ENCODE measurements around the gene EFNA5. TPM values are rescaled to one million over a fixed set of nuclear protein-coding genes. Genes with fewer than 3 reads are reported as not detected.
"Not testable (repeated sequence)": the region's sequence is repeated elsewhere in the genome, so short reads cannot be mapped to it uniquely, and the experiment has no call there.

EFNA5 gene
- polyA plus RNA-seq, 4 donors, result 0.54 to 3.5 (median 1.7) TPM; not detected in 1

- DNase-seq (no peak), FAIRE-seq (no peak)
- Histone ChIP-seq H3K27me3 (ENCODE audit: control insufficient read depth in 3 of 3, insufficient read depth in 3 of 3, low read length in 3 of 3) (no peaks in the 10 kb centered on the region), H3K36me3 (ENCODE audit: control insufficient read depth in 3 of 3, insufficient read depth in 2 of 3, low read depth in 1 of 3, low read length in 3 of 3) (no peaks in the 10 kb centered on the region), H3K9me3 (ENCODE audit: control insufficient read depth in 2 of 2, insufficient read depth in 1 of 2, low read depth in 1 of 2, low read length in 1 of 2) (no peaks in the 10 kb centered on the region), H3K4me3 (ENCODE audit: low read depth in 1 of 3, low read length in 3 of 3) (no peak overlapping the region), H3K4me1 (ENCODE audit: control insufficient read depth in 3 of 3, insufficient read depth in 2 of 3, low read depth in 1 of 3, low read length in 2 of 3) (no peaks in the 10 kb centered on the region), H3K27ac (ENCODE audit: low read depth in 1 of 3, low read length in 2 of 3) (no peak overlapping the region)
Measured at GRCh38 chr5:107500347-107500746, 170.4 kb downstream of the EFNA5 start.

GRCh38 chr5:107499776-107500175, 171.0 kb downstream of the EFNA5 start:
- Histone ChIP-seq H3K4me1 (ENCODE audit: control insufficient read depth in 3 of 3, insufficient read depth in 2 of 3, low read depth in 1 of 3, low read length in 2 of 3) (no peaks in the 10 kb centered on the region), H3K27me3 (ENCODE audit: control insufficient read depth in 3 of 3, insufficient read depth in 3 of 3, low read length in 3 of 3) (no peaks in the 10 kb centered on the region), H3K27ac (ENCODE audit: low read depth in 1 of 3, low read length in 2 of 3) (no peak overlapping the region), H3K9me3 (ENCODE audit: control insufficient read depth in 2 of 2, insufficient read depth in 1 of 2, low read depth in 1 of 2, low read length in 1 of 2) (no peaks in the 10 kb centered on the region), H3K4me3 (ENCODE audit: low read depth in 1 of 3, low read length in 3 of 3) (no peak overlapping the region), H3K36me3 (ENCODE audit: control insufficient read depth in 3 of 3, insufficient read depth in 2 of 3, low read depth in 1 of 3, low read length in 3 of 3) (no peaks in the 10 kb centered on the region)
- DNase-seq (no peak), FAIRE-seq (no peak)
- WGBS, 3 donors, result 65 to 77% (median 76%) methylated on average over 1 of the region's 1 CpG

- DNase-seq (no peak), FAIRE-seq (no peak)
- no peak overlapping the region for H3K27ac ChIP-seq (ENCODE audit: low read depth in 1 of 3, low read length in 2 of 3)
- WGBS, 3 donors, result 71 to 91% (median 78%) methylated on average over 1 of the region's 1 CpG
- no peaks in the 10 kb centered on the region for H3K27me3 ChIP-seq (ENCODE audit: control insufficient read depth in 3 of 3, insufficient read depth in 3 of 3, low read length in 3 of 3)
- no peaks in the 10 kb centered on the region for H3K36me3 ChIP-seq (ENCODE audit: control insufficient read depth in 3 of 3, insufficient read depth in 2 of 3, low read depth in 1 of 3, low read length in 3 of 3)
- no peak overlapping the region for H3K4me3 ChIP-seq (ENCODE audit: low read depth in 1 of 3, low read length in 3 of 3)
- no peaks in the 10 kb centered on the region for H3K9me3 ChIP-seq (ENCODE audit: control insufficient read depth in 2 of 2, insufficient read depth in 1 of 2, low read depth in 1 of 2, low read length in 1 of 2)
- no peaks in the 10 kb centered on the region for H3K4me1 ChIP-seq (ENCODE audit: control insufficient read depth in 3 of 3, insufficient read depth in 2 of 3, low read depth in 1 of 3, low read length in 2 of 3)
Measured at GRCh38 chr5:107499237-107499636, 171.5 kb downstream of the EFNA5 start.

GRCh38 chr5:107496466-107496865, 174.3 kb downstream of the EFNA5 start:
- Histone ChIP-seq H3K27ac (ENCODE audit: low read depth in 1 of 3, low read length in 2 of 3) (no peak overlapping the region), H3K9me3 (ENCODE audit: control insufficient read depth in 2 of 2, insufficient read depth in 1 of 2, low read depth in 1 of 2, low read length in 1 of 2) (no peaks in the 10 kb centered on the region), H3K4me1 (ENCODE audit: control insufficient read depth in 3 of 3, insufficient read depth in 2 of 3, low read depth in 1 of 3, low read length in 2 of 3) (no peaks in the 10 kb centered on the region), H3K36me3 (ENCODE audit: control insufficient read depth in 3 of 3, insufficient read depth in 2 of 3, low read depth in 1 of 3, low read length in 3 of 3) (no peaks in the 10 kb centered on the region), H3K4me3 (ENCODE audit: low read depth in 1 of 3, low read length in 3 of 3) (no peak overlapping the region), H3K27me3 (ENCODE audit: control insufficient read depth in 3 of 3, insufficient read depth in 3 of 3, low read length in 3 of 3) (no peaks in the 10 kb centered on the region)
- WGBS, 3 donors, result 83 to 88% (median 84%) methylated on average over 3 of the region's 3 CpGs
- no peak for DNase-seq
- no peak for FAIRE-seq

GRCh38 chr5:107494129-107494528, 176.6 kb downstream of the EFNA5 start:
- FAIRE-seq; H3K36me3 ChIP-seq (ENCODE audit: control insufficient read depth in 3 of 3, insufficient read depth in 2 of 3, low read depth in 1 of 3, low read length in 3 of 3); H3K27me3 ChIP-seq (ENCODE audit: control insufficient read depth in 3 of 3, insufficient read depth in 3 of 3, low read length in 3 of 3); H3K4me1 ChIP-seq (ENCODE audit: control insufficient read depth in 3 of 3, insufficient read depth in 2 of 3, low read depth in 1 of 3, low read length in 2 of 3); H3K4me3 ChIP-seq (ENCODE audit: low read depth in 1 of 3, low read length in 3 of 3); DNase-seq; H3K27ac ChIP-seq (ENCODE audit: low read depth in 1 of 3, low read length in 2 of 3); H3K9me3 ChIP-seq (ENCODE audit: control insufficient read depth in 2 of 2, insufficient read depth in 1 of 2, low read depth in 1 of 2, low read length in 1 of 2): not testable (repeated sequence)
- WGBS, 3 donors, result 89 to 97% (median 94%) methylated on average over 15 to 25 of the region's 25 CpGs

- Histone ChIP-seq H3K27ac (ENCODE audit: low read depth in 1 of 3, low read length in 2 of 3) (no peak overlapping the region), H3K4me3 (ENCODE audit: low read depth in 1 of 3, low read length in 3 of 3) (no peak overlapping the region), H3K4me1 (ENCODE audit: control insufficient read depth in 3 of 3, insufficient read depth in 2 of 3, low read depth in 1 of 3, low read length in 2 of 3) (no peaks in the 10 kb centered on the region), H3K36me3 (ENCODE audit: control insufficient read depth in 3 of 3, insufficient read depth in 2 of 3, low read depth in 1 of 3, low read length in 3 of 3) (no peaks in the 10 kb centered on the region), H3K27me3 (ENCODE audit: control insufficient read depth in 3 of 3, insufficient read depth in 3 of 3, low read length in 3 of 3) (no peaks in the 10 kb centered on the region), H3K9me3 (ENCODE audit: control insufficient read depth in 2 of 2, insufficient read depth in 1 of 2, low read depth in 1 of 2, low read length in 1 of 2) (no peaks in the 10 kb centered on the region)
- WGBS, 3 donors, result 59 to 70% (median 65%) methylated on average over 2 of the region's 2 CpGs
- FAIRE-seq (no peak), DNase-seq (no peak)
Measured at GRCh38 chr5:107487056-107487542, 183.6 kb downstream of the EFNA5 start.

GRCh38 chr5:107486489-107486888, 184.2 kb downstream of the EFNA5 start:
- H3K27ac ChIP-seq (ENCODE audit: low read depth in 1 of 3, low read length in 2 of 3), result no peak overlapping the region
- H3K36me3 ChIP-seq (ENCODE audit: control insufficient read depth in 3 of 3, insufficient read depth in 2 of 3, low read depth in 1 of 3, low read length in 3 of 3), result no peaks in the 10 kb centered on the region
- H3K4me3 ChIP-seq (ENCODE audit: low read depth in 1 of 3, low read length in 3 of 3), result no peak overlapping the region
- H3K9me3 ChIP-seq (ENCODE audit: control insufficient read depth in 2 of 2, insufficient read depth in 1 of 2, low read depth in 1 of 2, low read length in 1 of 2), result no peaks in the 10 kb centered on the region
- peak in 1 of 2 donors; percentile 41 for DNase-seq
- H3K4me1 ChIP-seq (ENCODE audit: control insufficient read depth in 3 of 3, insufficient read depth in 2 of 3, low read depth in 1 of 3, low read length in 2 of 3), result no peaks in the 10 kb centered on the region
- WGBS, 3 donors, result 61 to 81% (median 73%) methylated on average over 2 of the region's 2 CpGs
- FAIRE-seq, result no peak
- no peaks in the 10 kb centered on the region for H3K27me3 ChIP-seq (ENCODE audit: control insufficient read depth in 3 of 3, insufficient read depth in 3 of 3, low read length in 3 of 3)

- Histone ChIP-seq H3K27me3 (ENCODE audit: control insufficient read depth in 3 of 3, insufficient read depth in 3 of 3, low read length in 3 of 3) (no peaks in the 10 kb centered on the region), H3K27ac (ENCODE audit: low read depth in 1 of 3, low read length in 2 of 3) (no peak overlapping the region), H3K4me1 (ENCODE audit: control insufficient read depth in 3 of 3, insufficient read depth in 2 of 3, low read depth in 1 of 3, low read length in 2 of 3) (no peaks in the 10 kb centered on the region), H3K4me3 (ENCODE audit: low read depth in 1 of 3, low read length in 3 of 3) (no peak overlapping the region), H3K36me3 (ENCODE audit: control insufficient read depth in 3 of 3, insufficient read depth in 2 of 3, low read depth in 1 of 3, low read length in 3 of 3) (no peaks in the 10 kb centered on the region), H3K9me3 (ENCODE audit: control insufficient read depth in 2 of 2, insufficient read depth in 1 of 2, low read depth in 1 of 2, low read length in 1 of 2) (no peaks in the 10 kb centered on the region)
- no peak for FAIRE-seq
- DNase-seq, result no peak
Measured at GRCh38 chr5:107485184-107485583, 185.6 kb downstream of the EFNA5 start.

GRCh38 chr5:107484281-107484680, 186.5 kb downstream of the EFNA5 start:
- 82 to 93% (median 90%) methylated on average over 4 of the region's 4 CpGs for WGBS, 3 donors
- no peaks in the 10 kb centered on the region for H3K36me3 ChIP-seq (ENCODE audit: control insufficient read depth in 3 of 3, insufficient read depth in 2 of 3, low read depth in 1 of 3, low read length in 3 of 3)
- H3K4me1 ChIP-seq (ENCODE audit: control insufficient read depth in 3 of 3, insufficient read depth in 2 of 3, low read depth in 1 of 3, low read length in 2 of 3), result no peaks in the 10 kb centered on the region
- DNase-seq (no peak), FAIRE-seq (no peak)
- no peaks in the 10 kb centered on the region for H3K27me3 ChIP-seq (ENCODE audit: control insufficient read depth in 3 of 3, insufficient read depth in 3 of 3, low read length in 3 of 3)
- no peaks in the 10 kb centered on the region for H3K9me3 ChIP-seq (ENCODE audit: control insufficient read depth in 2 of 2, insufficient read depth in 1 of 2, low read depth in 1 of 2, low read length in 1 of 2)
- no peak overlapping the region for H3K27ac ChIP-seq (ENCODE audit: low read depth in 1 of 3, low read length in 2 of 3)
- H3K4me3 ChIP-seq (ENCODE audit: low read depth in 1 of 3, low read length in 3 of 3), result no peak overlapping the region
